Right lobe of liver (tissue), 6 donors: ENCODE results near the gene PDE6B. TPM values are rescaled to one million over a fixed set of nuclear protein-coding genes. Genes with fewer than 3 reads are reported as not detected.

Experiments
- ATAC-seq, 4 donors: fragments of 200-7000 bp; cut with Tn5 transposase; one replicate each; pipeline ENCODE4 v1.9.1; 2020; ENCODE audit warnings: mild to moderate bottlenecking in 4 of 4, moderate library complexity in 4 of 4
- DNase-seq, 3 donors: peaks; one replicate each; pipeline ENCODE4 v3.0.0-alpha.2; 2020
- H3K27ac ChIP-seq, 3 donors: fragments of 200-600 bp; one replicate each; pipeline ENCODE4 v1.8.0; 2022
- H3K27me3 ChIP-seq, 2 donors: fragments of 200-600 bp; one replicate each; pipeline ENCODE4 v1.8.0; 2022
- H3K36me3 ChIP-seq, 4 donors: fragments of 200-600 bp; sonication (generic) in 1 of 4; one replicate each; pipeline versions ENCODE4 v1.5.1 to v1.8.0; 2017 to 2022; ENCODE audit warnings: control low read depth in 1 of 4
- H3K4me1 ChIP-seq, 4 donors: fragments of 200-600 bp; sonication (generic) in 1 of 4; one replicate each; pipeline versions ENCODE4 v1.5.1 to v1.8.0; 2017 to 2022; ENCODE audit warnings: control low read depth in 1 of 4
- H3K4me3 ChIP-seq, 3 donors: fragments of 200-600 bp; one replicate each; pipeline ENCODE4 v1.8.0; 2022
- H3K9me3 ChIP-seq, 4 donors: fragments of 200-600 bp; sonication (generic) in 1 of 4; one replicate each; pipeline versions ENCODE4 v1.5.1 to v1.8.0; 2017 to 2022; ENCODE audit warnings: control low read depth in 1 of 4
- POLR2A ChIP-seq: fragments of 450-650 bp; IDR thresholded peaks from one replicate; pipeline ENCODE4 v1.6.1; 2017; ENCODE audit warnings: antibody characterized with exemption, mild to moderate bottlenecking
- WGBS: methylation state at CpG from one replicate; pipeline ENCODE4 v1.1.6; 2018; ENCODE audit warnings: low coverage, low lambda C conversion rate; ENCODE audit not compliant: insufficient coverage; ENCODE audit errors: missing lambda C conversion rate; 5-methylcytosine and 5-hydroxymethylcytosine counted together
- intact Hi-C, 2 donors: fragments of 100-400 bp; cut with DNase I; formaldehyde crosslinking; loops; one replicate each; pipeline versions ENCODE4 v1.11.2 to v1.14.1; 2022
- total RNA-seq, 6 experiments: library from RNA; depleted of rRNA in 2 of 6; stranded (reverse); fragments of >200 nt in 2 of 6; fragmentation: NEBNext Ultra II Directional in 3 of 6; extraction: Animal tissue kit (Norgen Biotek cat#: 25700) in 3 of 6; gene quantifications; one replicate each; pipeline versions ENCODE4 v1.1.0 to v1.2.4, GENCODE V29; 2016 to 2023
- TF ChIP-seq, protein P1 (sequence below), 4 donors: fragments of 200-600 bp in 3 of 4; fragments of 450-650 bp in 1 of 4; IDR thresholded peaks; one replicate each; pipeline versions ENCODE4 v1.5.1 to v1.8.0; 2016 to 2022; ENCODE audit warnings: antibody characterized with exemption in 4 of 4, mild to moderate bottlenecking in 2 of 4
- donor health status: DM: no; HTN: yes; CAD: no.
- donor health status: DM: no; HTN: no; CAD: no.
- donor health status: DM: no; HTN: no; CAD: no.
- donor health status: DM: no; HTN: yes; CAD: no.
- donor health status: DM: no; HTN: yes; CAD: no.

PDE6B gene
- total RNA-seq, 6 experiments from 2014 or later: 0.24 to 1.9 (median 0.76) TPM; not detected in 1

DNA sequence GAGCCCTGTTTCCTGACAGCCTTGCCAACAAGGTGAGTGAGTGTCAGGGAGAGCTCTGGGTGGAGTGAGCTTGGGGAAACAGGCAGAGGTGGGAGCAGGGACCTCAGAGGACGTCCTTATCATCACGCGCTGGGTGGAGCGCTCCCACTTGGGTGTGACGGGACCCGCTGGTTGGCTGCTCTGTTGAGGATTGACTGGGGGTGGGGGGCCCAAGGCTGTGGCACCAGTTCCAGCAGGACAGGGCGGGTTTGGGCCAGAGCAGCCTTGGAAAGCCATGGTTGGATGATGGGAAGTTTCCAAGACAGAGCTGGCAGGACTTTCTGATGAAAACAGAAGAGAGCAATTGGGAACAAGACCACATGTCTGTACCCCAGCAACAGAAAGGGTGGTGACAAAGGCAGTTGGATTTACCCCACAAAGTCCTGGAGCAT lies 77.3 kb downstream of the PDE6B start:
- no peak overlapping the region for H3K27ac ChIP-seq
- ATAC-seq (no peak), DNase-seq (peak in 1 of 3 donors; percentile 48)
- no peaks in the 10 kb centered on the region for H3K9me3 ChIP-seq
- intact Hi-C loops: no loop called here
- peaks cover 0 to 5% (median 0%) of the 10 kb centered on the region in 4 donors for H3K4me1 ChIP-seq
- TF ChIP-seq, protein P1, sequence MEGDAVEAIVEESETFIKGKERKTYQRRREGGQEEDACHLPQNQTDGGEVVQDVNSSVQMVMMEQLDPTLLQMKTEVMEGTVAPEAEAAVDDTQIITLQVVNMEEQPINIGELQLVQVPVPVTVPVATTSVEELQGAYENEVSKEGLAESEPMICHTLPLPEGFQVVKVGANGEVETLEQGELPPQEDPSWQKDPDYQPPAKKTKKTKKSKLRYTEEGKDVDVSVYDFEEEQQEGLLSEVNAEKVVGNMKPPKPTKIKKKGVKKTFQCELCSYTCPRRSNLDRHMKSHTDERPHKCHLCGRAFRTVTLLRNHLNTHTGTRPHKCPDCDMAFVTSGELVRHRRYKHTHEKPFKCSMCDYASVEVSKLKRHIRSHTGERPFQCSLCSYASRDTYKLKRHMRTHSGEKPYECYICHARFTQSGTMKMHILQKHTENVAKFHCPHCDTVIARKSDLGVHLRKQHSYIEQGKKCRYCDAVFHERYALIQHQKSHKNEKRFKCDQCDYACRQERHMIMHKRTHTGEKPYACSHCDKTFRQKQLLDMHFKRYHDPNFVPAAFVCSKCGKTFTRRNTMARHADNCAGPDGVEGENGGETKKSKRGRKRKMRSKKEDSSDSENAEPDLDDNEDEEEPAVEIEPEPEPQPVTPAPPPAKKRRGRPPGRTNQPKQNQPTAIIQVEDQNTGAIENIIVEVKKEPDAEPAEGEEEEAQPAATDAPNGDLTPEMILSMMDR (IDR thresholded peaks at IDR 0.05): no peak
- no peak for TF ChIP-seq POLR2A
- no peak overlapping the region for H3K4me3 ChIP-seq
- 65% methylated on average over 6 of the region's 7 CpGs for WGBS
- no peaks in the 10 kb centered on the region for H3K36me3 ChIP-seq
- H3K27me3 ChIP-seq: no peaks in the 10 kb centered on the region

- no peaks in the 10 kb centered on the region for H3K9me3 ChIP-seq
- ATAC-seq (no peak), DNase-seq (peak in 2 of 3 donors; percentile 46 to 50)
- no peak overlapping the region for H3K4me3 ChIP-seq
- H3K4me1 ChIP-seq: peaks cover 0 to 5% (median 0%) of the 10 kb centered on the region in 4 donors
- H3K36me3 ChIP-seq: no peaks in the 10 kb centered on the region
- TF ChIP-seq, protein P1 (IDR thresholded peaks at IDR 0.05): no peak
- no peak for TF ChIP-seq POLR2A
- intact Hi-C loops: no loop called here
- H3K27me3 ChIP-seq: no peaks in the 10 kb centered on the region
- WGBS: 100% methylated on average over 3 of the region's 10 CpGs
- H3K27ac ChIP-seq: no peak overlapping the region
These were observed 78.2 kb downstream of the PDE6B start for GRCh38 chr4:703336-704197.

- intact Hi-C loops: no loop called here
- Histone ChIP-seq H3K27ac (no peak overlapping the region), H3K4me3 (no peak overlapping the region), H3K36me3 (no peaks in the 10 kb centered on the region), H3K4me1 (peaks cover 0 to 5% (median 0%) of the 10 kb centered on the region in 4 donors), H3K27me3 (no peaks in the 10 kb centered on the region), H3K9me3 (no peaks in the 10 kb centered on the region)
- DNase-seq (peak in 2 of 3 donors; percentile 50 to 63), ATAC-seq (no peak)
- TF ChIP-seq, protein P1 (IDR thresholded peaks at IDR 0.05): no peak
- TF ChIP-seq POLR2A: no peak
- 98% methylated on average over 11 of the region's 46 CpGs for WGBS
These were observed 79.0 kb downstream of the PDE6B start for GRCh38 chr4:704198-704891.

DNA sequence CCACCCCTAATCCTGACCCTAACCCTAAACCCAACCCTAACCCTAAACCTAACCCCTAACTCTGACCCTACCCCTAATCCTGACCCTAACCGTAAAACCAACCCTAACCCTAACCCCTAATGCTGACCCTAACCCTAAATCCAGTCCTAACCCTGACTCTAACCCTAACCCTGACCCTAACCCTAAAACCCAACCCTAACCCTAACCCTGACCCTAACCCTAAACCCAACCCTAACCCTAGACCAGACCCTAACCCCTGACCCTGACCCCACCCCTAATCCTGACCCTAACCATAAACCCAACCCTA lies 79.6 kb downstream of the PDE6B start:
- Histone ChIP-seq H3K36me3 (no peaks in the 10 kb centered on the region), H3K4me3 (peak overlapping the region in 2 of 3 donors; percentile 79 to 83), H3K4me1 (peaks cover 0 to 5% (median 0%) of the 10 kb centered on the region in 4 donors), H3K27ac (no peak overlapping the region), H3K27me3 (no peaks in the 10 kb centered on the region), H3K9me3 (no peaks in the 10 kb centered on the region)
- ATAC-seq (no peak), DNase-seq (no peak)
- intact Hi-C loops: no loop called here
- 92% methylated on average over 1 of the region's 1 CpG for WGBS
- TF ChIP-seq POLR2A: no peak
- TF ChIP-seq, protein P1 (IDR thresholded peaks at IDR 0.05): no peak
